GM21447 (cell line): ENCODE measurements around the gene GABPB2.
"Not testable (repeated sequence)": the region's sequence is repeated elsewhere in the genome, so short reads cannot be mapped to it uniquely, and the experiment has no call there.

Experiments used
- ATAC-seq: cut with Tn5 transposase; IDR thresholded peaks from one replicate; pipeline ENCODE4 v1.9.1; 2021; ENCODE audit not compliant: unreplicated experiment

The GABPB2 gene

GRCh38 chr1:151059109-151060006 lies 11.2 kb upstream of the GABPB2 start, which contains the start of gene CDC42SE1:
CDC42SE1 (minus strand) TSS chr1:151059622; CDS start chr1:151055730, 3,892 bp downstream.
- peak; percentile 65 for ATAC-seq

GRCh38 chr1:151060007-151060656 lies 10.4 kb upstream of the GABPB2 start, which contains the start of gene MLLT11:
MLLT11 (plus strand) TSS chr1:151060397; CDS start chr1:151067225, 6,828 bp downstream.
- ATAC-seq = no peak

GRCh38 chr1:151060657-151061421 lies 9.7 kb upstream of the GABPB2 start:
- no peak for ATAC-seq

GRCh38 chr1:151061704-151062103 lies 8.9 kb upstream of the GABPB2 start:
- ATAC-seq = no peak

GRCh38 chr1:151062741-151063371 lies 7.7 kb upstream of the GABPB2 start:
- no peak for ATAC-seq

- ATAC-seq = no peak
Observed at GRCh38 chr1:151065089-151065645, 5.4 kb upstream of the GABPB2 start.

GRCh38 chr1:151067185-151067584 lies 3.4 kb upstream of the GABPB2 start:
- no peak for ATAC-seq

- no peak for ATAC-seq
Observed at GRCh38 chr1:151069103-151069486, 1.5 kb upstream of the GABPB2 start.

GRCh38 chr1:151072224-151072623 lies 1.7 kb downstream of the GABPB2 start:
- ATAC-seq = no peak

GRCh38 chr1:151085953-151086559 lies 15.5 kb downstream of the GABPB2 start:
- ATAC-seq = no peak

- not testable (repeated sequence) for ATAC-seq
Observed at GRCh38 chr1:151097426-151097825, 26.9 kb downstream of the GABPB2 start.

GRCh38 chr1:151098126-151098525 lies 27.6 kb downstream of the GABPB2 start:
- no peak for ATAC-seq

GRCh38 chr1:151104630-151105029 lies 34.1 kb downstream of the GABPB2 start:
- ATAC-seq = no peak

GRCh38 chr1:151106894-151107293 lies 36.3 kb downstream of the GABPB2 start:
- ATAC-seq = no peak

GRCh38 chr1:151108331-151108730 lies 37.8 kb downstream of the GABPB2 start:
- ATAC-seq = no peak

- ATAC-seq = no peak
Observed at GRCh38 chr1:151113877-151114276, 43.3 kb downstream of the GABPB2 start.

GRCh38 chr1:151124763-151125403 lies 54.3 kb downstream of the GABPB2 start:
- ATAC-seq = no peak

- no peak for ATAC-seq
Observed at GRCh38 chr1:151128800-151129199, 58.2 kb downstream of the GABPB2 start.

- ATAC-seq = no peak
Observed at GRCh38 chr1:151130987-151131586, 60.5 kb downstream of the GABPB2 start.
